H9 (cell line): ENCODE measurements around the gene KSR1. TPM values are rescaled to one million over a fixed set of nuclear protein-coding genes. Genes with fewer than 3 reads are reported as not detected.
"Not testable (repeated sequence)": the region's sequence is repeated elsewhere in the genome, so short reads cannot be mapped to it uniquely, and the experiment has no call there.

Source experiments
- DNase-seq: peaks from one replicate; pipeline ENCODE4 v3.0.0-alpha.2; 2017
- H2AFZ ChIP-seq: one replicate; pipeline ENCODE4 v1.6.1; 2013; ENCODE audit warnings: mild to moderate bottlenecking, low read length, control low read depth, moderate library complexity
- H2AK5ac ChIP-seq: 2 replicates; pipeline ENCODE4 v1.6.1; 2013; ENCODE audit warnings: low read length, control low read depth, mixed read lengths; ENCODE audit not compliant: insufficient read length
- H2BK120ac ChIP-seq: one replicate; pipeline ENCODE4 v1.6.1; 2013; ENCODE audit warnings: low read depth, mild to moderate bottlenecking, low read length, control low read depth, inconsistent platforms; ENCODE audit not compliant: poor library complexity, severe bottlenecking
- H2BK12ac ChIP-seq: 2 replicates; pipeline ENCODE4 v1.6.1; 2013; ENCODE audit warnings: low read length, control low read depth, mixed read lengths, low read depth; ENCODE audit not compliant: insufficient read length
- H2BK15ac ChIP-seq: 2 replicates; pipeline ENCODE4 v1.6.1; 2013; ENCODE audit warnings: low read depth, low read length, control low read depth
- H2BK20ac ChIP-seq: one replicate; pipeline ENCODE4 v1.6.1; 2013; ENCODE audit warnings: low read depth, mild to moderate bottlenecking, low read length, control low read depth, inconsistent platforms; ENCODE audit not compliant: poor library complexity, severe bottlenecking
- H2BK5ac ChIP-seq: 2 replicates; pipeline ENCODE4 v1.6.1; 2013; ENCODE audit warnings: low read length, control low read depth, mixed read lengths; ENCODE audit not compliant: insufficient read length
- H3K14ac ChIP-seq: 2 replicates; pipeline ENCODE4 v1.6.1; 2013; ENCODE audit warnings: low read length, control low read depth; ENCODE audit not compliant: insufficient read depth
- H3K18ac ChIP-seq: 2 replicates; pipeline ENCODE4 v1.6.1; 2013; ENCODE audit warnings: low read depth, mild to moderate bottlenecking, mixed read lengths, low read length, control low read depth; ENCODE audit not compliant: insufficient read length
- H3K23ac ChIP-seq: 2 replicates; pipeline ENCODE4 v1.6.1; 2013; ENCODE audit warnings: low read length, control low read depth, mixed read lengths, low read depth; ENCODE audit not compliant: insufficient read length
- H3K23me2 ChIP-seq: 2 replicates; pipeline ENCODE4 v1.6.1; 2013; ENCODE audit warnings: low read depth, mild to moderate bottlenecking, mixed read lengths, low read length, control low read depth; ENCODE audit not compliant: insufficient read length, poor library complexity, severe bottlenecking
- H3K27ac ChIP-seq: 2 replicates; pipeline ENCODE4 v1.5.1; 2013; ENCODE audit warnings: low read length, control low read depth, mixed read lengths, low read depth; ENCODE audit not compliant: insufficient read length
- H3K27me3 ChIP-seq: 2 replicates; pipeline ENCODE4 v1.6.1; 2013; ENCODE audit warnings: low read length, control low read depth, inconsistent platforms; ENCODE audit not compliant: insufficient read depth
- H3K4ac ChIP-seq: 2 replicates; pipeline ENCODE4 v1.6.1; 2013; ENCODE audit warnings: low read depth, mild to moderate bottlenecking, control low read depth, inconsistent platforms, low read length, moderate library complexity
- H3K4me1 ChIP-seq: 2 replicates; pipeline ENCODE4 v1.6.1; 2013; ENCODE audit warnings: low read length, control low read depth, inconsistent platforms; ENCODE audit not compliant: insufficient read depth
- H3K4me2 ChIP-seq: 2 replicates; pipeline ENCODE4 v1.6.1; 2013; ENCODE audit warnings: low read length, control low read depth, mixed read lengths; ENCODE audit not compliant: insufficient read length, insufficient read depth
- H3K56ac ChIP-seq: 2 replicates; pipeline ENCODE4 v1.6.1; 2013; ENCODE audit warnings: low read depth, mild to moderate bottlenecking, mixed read lengths, low read length, control low read depth; ENCODE audit not compliant: insufficient read length
- H3K79me1 ChIP-seq: 2 replicates; pipeline ENCODE4 v1.6.1; 2013; ENCODE audit warnings: low read depth, mild to moderate bottlenecking, moderate library complexity, low read length, control low read depth, inconsistent platforms; ENCODE audit not compliant: insufficient read depth, poor library complexity, severe bottlenecking
- H3K79me2 ChIP-seq: 2 replicates; pipeline ENCODE4 v1.6.1; 2013; ENCODE audit warnings: low read length, control low read depth, inconsistent platforms; ENCODE audit not compliant: insufficient read depth
- H3K9ac ChIP-seq: 2 replicates; pipeline ENCODE4 v1.6.1; 2013; ENCODE audit warnings: low read length, control low read depth, mixed read lengths; ENCODE audit not compliant: insufficient read length; ENCODE audit errors: extremely low read depth
- H3K9me3 ChIP-seq: one replicate; pipeline ENCODE4 v1.6.1; 2013; ENCODE audit warnings: low read depth, low read length, inconsistent platforms; ENCODE audit not compliant: control insufficient read depth
- H3T11ph ChIP-seq: one replicate; pipeline ENCODE4 v1.6.1; 2013; ENCODE audit warnings: mild to moderate bottlenecking, low read length, control low read depth, inconsistent platforms
- H4K20me1 ChIP-seq: one replicate; pipeline ENCODE4 v1.6.1; 2013; ENCODE audit not compliant: control insufficient read depth, insufficient read length, insufficient read depth
- H4K5ac ChIP-seq: 2 replicates; pipeline ENCODE4 v1.6.1; 2013; ENCODE audit warnings: low read depth, mild to moderate bottlenecking, mixed read lengths, low read length, control low read depth; ENCODE audit not compliant: insufficient read length
- H4K8ac ChIP-seq: replicated peaks from 2 replicates; pipeline ENCODE4 v1.6.1; 2013; ENCODE audit warnings: low read length, control low read depth, mixed read lengths, low read depth; ENCODE audit not compliant: insufficient read length
- H4K91ac ChIP-seq: 2 replicates; pipeline ENCODE4 v1.6.1; 2013; ENCODE audit warnings: low read depth, mild to moderate bottlenecking, moderate library complexity, mixed read lengths, low read length, control low read depth; ENCODE audit not compliant: insufficient read length
- H3K27ac Mint-ChIP-seq, 3 experiments: 2 replicates in 2 of 3; 3 replicates in 1 of 3; pipeline ENCODE4 v1.8.0; 2020 to 2021; ENCODE audit warnings: mixed read lengths in 3 of 3, mild to moderate bottlenecking in 1 of 3, moderate library complexity in 1 of 3
- H3K27me3 Mint-ChIP-seq: 2 replicates; pipeline ENCODE4 v1.8.0; 2021; ENCODE audit warnings: low read depth, mild to moderate bottlenecking, moderate library complexity, mixed read lengths
- H3K36me3 Mint-ChIP-seq, 3 experiments: 2 replicates in 2 of 3; 3 replicates in 1 of 3; pipeline ENCODE4 v1.8.0; 2020 to 2021; ENCODE audit warnings: low read depth in 3 of 3, mixed read lengths in 3 of 3; ENCODE audit not compliant: insufficient read depth in 1 of 3
- H3K4me1 Mint-ChIP-seq, 2 experiments: 2 replicates each; pipeline ENCODE4 v1.8.0; 2020; ENCODE audit warnings: mixed read lengths in 2 of 2
- H3K4me3 Mint-ChIP-seq, 2 experiments: 2 replicates in 1 of 2; 3 replicates in 1 of 2; pipeline ENCODE4 v1.8.0; 2020 to 2021; ENCODE audit warnings: mild to moderate bottlenecking in 2 of 2, mixed read lengths in 2 of 2, moderate library complexity in 1 of 2
- H3K9me3 Mint-ChIP-seq, 2 experiments: 2 replicates in 1 of 2; 3 replicates in 1 of 2; pipeline ENCODE4 v1.8.0; 2020; ENCODE audit warnings: mild to moderate bottlenecking in 2 of 2, mixed read lengths in 2 of 2, moderate library complexity in 1 of 2
- WGBS: extraction: QIAGEN DNeasy Blood & Tissue Kit; methylation state at CpG from one replicate; pipeline ENCODE4 v1.1.7; 2013; ENCODE audit warnings: missing lambda C conversion rate, low lambda C conversion rate, mixed read lengths; ENCODE audit not compliant: insufficient read length; ENCODE audit errors: extremely low coverage; 5-methylcytosine and 5-hydroxymethylcytosine counted together
- total RNA-seq: library from RNA; stranded (reverse); gene quantifications from 2 replicates; pipeline ENCODE4 v1.2.1, GENCODE V29; 2021
- TF ChIP-seq, protein P1 (sequence below): fragments of 200-600 bp; sonication (generic); conservative IDR thresholded peaks from 3 replicates; pipeline ENCODE4 v1.8.0; 2021; ENCODE audit warnings: antibody characterized with exemption, mild to moderate bottlenecking

KSR1 gene
- total RNA-seq, 1 experiment from 2014 or later: 44.9 TPM

GRCh38 chr17:27463235-27463677, 7.0 kb downstream of the KSR1 start:
- Histone ChIP-seq H3T11ph (no peak overlapping the region), H4K20me1 (no peaks in the 10 kb centered on the region), H2BK20ac (no peak overlapping the region), H3K9me3 (no peaks in the 10 kb centered on the region), H3K14ac (no peak overlapping the region), H3K27me3 (no peaks in the 10 kb centered on the region; the same call in 1 of the 2 replicates), H4K8ac (no peak overlapping the region), H3K4me1 (peaks cover 12% of the 10 kb centered on the region; the same call in 1 of the 2 replicates), H2AK5ac (no peak overlapping the region), H2BK12ac (no peak overlapping the region), H3K23me2 (no peaks in the 10 kb centered on the region), H3K27ac (no peak overlapping the region), H3K4me2 (no peak overlapping the region), H3K79me2 (peaks cover 17% of the 10 kb centered on the region; the same call in 1 of the 2 replicates), H4K91ac (no peak overlapping the region), H2BK5ac (no peak overlapping the region), H3K79me1 (peaks cover 3% of the 10 kb centered on the region), H2AFZ (no peak overlapping the region), H3K18ac (no peak overlapping the region), H4K5ac (no peak overlapping the region), H2BK120ac (no peak overlapping the region), H3K23ac (no peak overlapping the region), H3K4ac (no peak overlapping the region), H2BK15ac (no peak overlapping the region), H3K56ac (no peak overlapping the region), H3K9ac (no peak overlapping the region)
- Mint-ChIP-seq H3K36me3 (no peaks in the 10 kb centered on the region), H3K27me3 (no peaks in the 10 kb centered on the region), H3K4me3 (no peak overlapping the region), H3K9me3 (no peaks in the 10 kb centered on the region), H3K4me1 (peaks cover 69 to 75% of the 10 kb centered on the region in 2 experiments), H3K27ac (peak overlapping the region in 1 of 3 experiments; percentile 24; a peak in 1 of 7 replicates)
- TF ChIP-seq, protein P1, sequence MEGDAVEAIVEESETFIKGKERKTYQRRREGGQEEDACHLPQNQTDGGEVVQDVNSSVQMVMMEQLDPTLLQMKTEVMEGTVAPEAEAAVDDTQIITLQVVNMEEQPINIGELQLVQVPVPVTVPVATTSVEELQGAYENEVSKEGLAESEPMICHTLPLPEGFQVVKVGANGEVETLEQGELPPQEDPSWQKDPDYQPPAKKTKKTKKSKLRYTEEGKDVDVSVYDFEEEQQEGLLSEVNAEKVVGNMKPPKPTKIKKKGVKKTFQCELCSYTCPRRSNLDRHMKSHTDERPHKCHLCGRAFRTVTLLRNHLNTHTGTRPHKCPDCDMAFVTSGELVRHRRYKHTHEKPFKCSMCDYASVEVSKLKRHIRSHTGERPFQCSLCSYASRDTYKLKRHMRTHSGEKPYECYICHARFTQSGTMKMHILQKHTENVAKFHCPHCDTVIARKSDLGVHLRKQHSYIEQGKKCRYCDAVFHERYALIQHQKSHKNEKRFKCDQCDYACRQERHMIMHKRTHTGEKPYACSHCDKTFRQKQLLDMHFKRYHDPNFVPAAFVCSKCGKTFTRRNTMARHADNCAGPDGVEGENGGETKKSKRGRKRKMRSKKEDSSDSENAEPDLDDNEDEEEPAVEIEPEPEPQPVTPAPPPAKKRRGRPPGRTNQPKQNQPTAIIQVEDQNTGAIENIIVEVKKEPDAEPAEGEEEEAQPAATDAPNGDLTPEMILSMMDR: no peak
- WGBS: no CpG with 5 or more reads among the region's 4 CpGs
- no peak for DNase-seq

GRCh38 chr17:27464019-27464418, 7.8 kb downstream of the KSR1 start:
- H3K18ac ChIP-seq, H3K23me2 ChIP-seq, H2BK5ac ChIP-seq, H2BK12ac ChIP-seq, H3K4ac ChIP-seq, H4K8ac ChIP-seq, H3K27ac ChIP-seq, H2BK15ac ChIP-seq, H2AK5ac ChIP-seq, H2AFZ ChIP-seq, H3K9me3 Mint-ChIP-seq, H3K27ac Mint-ChIP-seq, H3K79me1 ChIP-seq, H3T11ph ChIP-seq, H3K9me3 ChIP-seq, H3K27me3 ChIP-seq, H3K9ac ChIP-seq, H4K91ac ChIP-seq, H2BK20ac ChIP-seq, H3K27me3 Mint-ChIP-seq, H3K36me3 Mint-ChIP-seq, DNase-seq, H3K23ac ChIP-seq, H3K56ac ChIP-seq, H4K5ac ChIP-seq, H3K4me2 ChIP-seq, H4K20me1 ChIP-seq, H3K4me3 Mint-ChIP-seq, H3K14ac ChIP-seq, H2BK120ac ChIP-seq: not testable (repeated sequence)
- WGBS: no CpG with 5 or more reads among the region's 3 CpGs
- H3K4me1 ChIP-seq: peaks cover 15% of the 10 kb centered on the region; the same call in 1 of the 2 replicates
- H3K79me2 ChIP-seq: peaks cover 14% of the 10 kb centered on the region; the same call in 1 of the 2 replicates
- H3K4me1 Mint-ChIP-seq: peaks cover 68 to 75% of the 10 kb centered on the region in 2 experiments
